ENCODE results near the gene CCNB2. TPM values are rescaled to one million over a fixed set of nuclear protein-coding genes. Genes with fewer than 3 reads are reported as not detected.
A peak's percentile ranks its signal among the peaks of the same experiment; 100 is the strongest.

Gene CCNB2
- polyA plus RNA-seq, 1 donor (not counting 4 experiments of a cell fraction or from before 2014, with no cell fraction given) = 36.9 TPM

DNA sequence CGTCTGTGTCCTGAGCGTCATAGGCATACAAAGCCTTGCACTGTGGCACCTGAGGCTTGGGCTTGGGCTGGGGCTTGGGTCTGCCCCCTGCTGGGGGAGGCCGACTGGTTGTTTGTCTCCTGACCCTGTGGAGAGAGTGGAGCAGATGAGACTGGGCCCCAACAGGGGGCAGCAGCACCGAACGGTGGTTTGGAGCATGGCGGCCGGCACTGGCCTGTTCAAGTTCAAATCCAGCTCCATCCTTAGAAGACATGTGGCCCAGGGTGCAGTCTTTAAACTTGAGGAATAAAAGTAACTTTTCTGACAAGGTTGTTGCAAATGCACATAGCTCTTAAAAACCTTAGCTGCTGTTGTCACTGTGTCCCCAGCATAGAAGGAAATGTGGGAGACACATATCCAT, 33.3 kb downstream of the CCNB2 start:
- peaks cover 12% of the 10 kb centered on the region for H3K4me1 ChIP-seq (ENCODE audit: control insufficient read depth, extremely low read depth, insufficient read depth, low read length)
- no peak overlapping the region for H3K4me3 ChIP-seq (ENCODE audit: control insufficient read depth in 2 of 3, extremely low read depth in 1 of 3, insufficient read depth in 2 of 3, low read depth in 1 of 3, low read length in 3 of 3)
- H3K79me2 ChIP-seq (ENCODE audit: control insufficient read depth, insufficient read depth, low read length) = no peaks in the 10 kb centered on the region
- no peaks in the 10 kb centered on the region for H3K9me3 ChIP-seq (ENCODE audit: control insufficient read depth, low read depth, low read length)
- H3K4me2 ChIP-seq (ENCODE audit: control insufficient read depth, extremely low read depth, insufficient read depth, low read depth, low read length) = no peak overlapping the region
- no peaks in the 10 kb centered on the region for H4K20me1 ChIP-seq (ENCODE audit: control insufficient read depth, extremely low read depth, insufficient read depth, low read length)
- no peak overlapping the region for H3K9ac ChIP-seq (ENCODE audit: control insufficient read depth, extremely low read depth, insufficient read depth, low read length)
- TF ChIP-seq, protein P1, sequence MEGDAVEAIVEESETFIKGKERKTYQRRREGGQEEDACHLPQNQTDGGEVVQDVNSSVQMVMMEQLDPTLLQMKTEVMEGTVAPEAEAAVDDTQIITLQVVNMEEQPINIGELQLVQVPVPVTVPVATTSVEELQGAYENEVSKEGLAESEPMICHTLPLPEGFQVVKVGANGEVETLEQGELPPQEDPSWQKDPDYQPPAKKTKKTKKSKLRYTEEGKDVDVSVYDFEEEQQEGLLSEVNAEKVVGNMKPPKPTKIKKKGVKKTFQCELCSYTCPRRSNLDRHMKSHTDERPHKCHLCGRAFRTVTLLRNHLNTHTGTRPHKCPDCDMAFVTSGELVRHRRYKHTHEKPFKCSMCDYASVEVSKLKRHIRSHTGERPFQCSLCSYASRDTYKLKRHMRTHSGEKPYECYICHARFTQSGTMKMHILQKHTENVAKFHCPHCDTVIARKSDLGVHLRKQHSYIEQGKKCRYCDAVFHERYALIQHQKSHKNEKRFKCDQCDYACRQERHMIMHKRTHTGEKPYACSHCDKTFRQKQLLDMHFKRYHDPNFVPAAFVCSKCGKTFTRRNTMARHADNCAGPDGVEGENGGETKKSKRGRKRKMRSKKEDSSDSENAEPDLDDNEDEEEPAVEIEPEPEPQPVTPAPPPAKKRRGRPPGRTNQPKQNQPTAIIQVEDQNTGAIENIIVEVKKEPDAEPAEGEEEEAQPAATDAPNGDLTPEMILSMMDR (optimal IDR thresholded peaks at IDR 0.05 in 1 of 3, IDR thresholded peaks at IDR 0.05 in 1 of 3, conservative IDR thresholded peaks at IDR 0.05 in 1 of 3; ENCODE audit: extremely low read depth in 1 of 3, insufficient read depth in 2 of 3, low read length in 3 of 3) = peak; percentile 70 to 76 (median 75)
- no peak for TF ChIP-seq EZH2 (IDR thresholded peaks at IDR 0.05; ENCODE audit: low read length)
- H3K36me3 ChIP-seq (ENCODE audit: control insufficient read depth in 2 of 2, extremely low read depth in 1 of 2, insufficient read depth in 2 of 2, low read length in 2 of 2) = peaks cover 39 to 48% of the 10 kb centered on the region in 2 experiments
- FAIRE-seq (no peak), DNase-seq (ENCODE audit: low read depth, low spot score) (no peak)
- H3K27ac ChIP-seq (ENCODE audit: control insufficient read depth, insufficient read depth, low read length) = no peak overlapping the region
- H3K27me3 ChIP-seq (ENCODE audit: control insufficient read depth, extremely low read depth, insufficient read depth, low read length) = no peaks in the 10 kb centered on the region
- H3K9me1 ChIP-seq (ENCODE audit: control insufficient read depth, extremely low read depth, insufficient read depth, low read length) = peaks cover 2% of the 10 kb centered on the region
- H2AFZ ChIP-seq (ENCODE audit: control insufficient read depth, low read length) = no peak overlapping the region
- dilution Hi-C loops (cut with MboI; ENCODE audit: extremely low pct_ligation_motif_present, low sequenced_read_pairs) = no loop called here

DNA sequence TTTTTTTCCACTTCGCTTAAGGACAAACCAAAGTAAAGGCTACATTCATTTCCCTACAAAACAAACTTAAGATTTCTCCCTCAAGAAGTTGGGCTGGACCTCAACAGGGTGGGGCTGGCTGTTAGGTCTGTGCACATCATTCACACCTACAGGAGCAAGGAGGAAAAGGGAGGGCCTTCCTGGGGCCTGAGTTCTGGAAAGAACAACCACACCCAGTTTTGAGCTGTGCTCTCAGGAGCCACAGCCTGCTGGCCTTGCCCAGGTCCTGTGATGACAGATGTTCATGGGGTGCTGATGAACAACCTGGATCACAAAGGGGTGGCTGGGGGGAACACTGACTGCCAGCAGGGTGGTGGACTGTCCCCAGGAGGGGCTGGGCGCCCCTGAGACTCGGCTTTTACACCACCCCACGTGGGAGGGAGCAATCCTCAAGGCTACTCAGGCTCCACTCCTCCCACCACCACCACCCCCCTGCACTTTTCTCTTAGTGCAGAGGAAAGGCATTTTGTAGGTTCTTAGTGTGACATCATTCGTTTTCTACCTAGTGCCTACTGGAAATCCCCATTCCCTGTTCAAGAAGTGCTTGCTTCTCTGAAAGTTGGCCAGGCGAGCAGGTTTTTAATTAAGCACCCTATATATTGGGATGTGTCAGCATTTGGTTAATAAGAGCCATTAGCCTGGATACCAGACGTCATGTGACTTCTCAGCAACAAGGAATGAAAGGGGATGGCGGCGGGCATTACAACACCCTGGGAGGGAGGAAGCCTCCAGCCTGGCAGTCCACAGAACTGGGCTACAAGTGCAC, 35.7 kb downstream of the CCNB2 start:
- dilution Hi-C loops (cut with MboI; ENCODE audit: extremely low pct_ligation_motif_present, low sequenced_read_pairs) = no loop called here
- peaks cover 29 to 39% of the 10 kb centered on the region in 2 experiments for H3K36me3 ChIP-seq (ENCODE audit: control insufficient read depth in 2 of 2, extremely low read depth in 1 of 2, insufficient read depth in 2 of 2, low read length in 2 of 2)
- peaks cover 2% of the 10 kb centered on the region for H3K9me1 ChIP-seq (ENCODE audit: control insufficient read depth, extremely low read depth, insufficient read depth, low read length)
- peak overlapping the region; percentile 56 for H3K9ac ChIP-seq (ENCODE audit: control insufficient read depth, extremely low read depth, insufficient read depth, low read length)
- H2AFZ ChIP-seq (ENCODE audit: control insufficient read depth, low read length) = no peak overlapping the region
- H3K4me1 ChIP-seq (ENCODE audit: control insufficient read depth, extremely low read depth, insufficient read depth, low read length) = peaks cover 12% of the 10 kb centered on the region
- no peak overlapping the region for H3K4me3 ChIP-seq (ENCODE audit: control insufficient read depth in 2 of 3, extremely low read depth in 1 of 3, insufficient read depth in 2 of 3, low read depth in 1 of 3, low read length in 3 of 3)
- no peak for DNase-seq (ENCODE audit: low read depth, low spot score)
- no peaks in the 10 kb centered on the region for H3K79me2 ChIP-seq (ENCODE audit: control insufficient read depth, insufficient read depth, low read length)
- peak; percentile 36 for FAIRE-seq
- no peaks in the 10 kb centered on the region for H3K9me3 ChIP-seq (ENCODE audit: control insufficient read depth, low read depth, low read length)
- peak overlapping the region; percentile 76 for H3K27ac ChIP-seq (ENCODE audit: control insufficient read depth, insufficient read depth, low read length)
- no peak for TF ChIP-seq EZH2 (IDR thresholded peaks at IDR 0.05; ENCODE audit: low read length)
- TF ChIP-seq, protein P1 (optimal IDR thresholded peaks at IDR 0.05 in 1 of 3, IDR thresholded peaks at IDR 0.05 in 1 of 3, conservative IDR thresholded peaks at IDR 0.05 in 1 of 3; ENCODE audit: extremely low read depth in 1 of 3, insufficient read depth in 2 of 3, low read length in 3 of 3) = no peak
- H3K27me3 ChIP-seq (ENCODE audit: control insufficient read depth, extremely low read depth, insufficient read depth, low read length) = no peaks in the 10 kb centered on the region
- H3K4me2 ChIP-seq (ENCODE audit: control insufficient read depth, extremely low read depth, insufficient read depth, low read depth, low read length) = peak overlapping the region; percentile 27
- no peaks in the 10 kb centered on the region for H4K20me1 ChIP-seq (ENCODE audit: control insufficient read depth, extremely low read depth, insufficient read depth, low read length)

Measured in keratinocyte (primary cell).